Fibroblast of upper back skin (primary cell): Measurements from ENCODE around the gene FAM210B.
"Not testable (repeated sequence)": the region's sequence is repeated elsewhere in the genome, so short reads cannot be mapped to it uniquely, and the experiment has no call there.

Source experiments
- DNase-seq: peaks from one replicate; pipeline ENCODE4 v3.0.0-alpha.2; 2013

The FAM210B gene

GRCh38 chr20:56393653-56394052 is 34.9 kb downstream of the FAM210B start:
- no peak for DNase-seq

DNA sequence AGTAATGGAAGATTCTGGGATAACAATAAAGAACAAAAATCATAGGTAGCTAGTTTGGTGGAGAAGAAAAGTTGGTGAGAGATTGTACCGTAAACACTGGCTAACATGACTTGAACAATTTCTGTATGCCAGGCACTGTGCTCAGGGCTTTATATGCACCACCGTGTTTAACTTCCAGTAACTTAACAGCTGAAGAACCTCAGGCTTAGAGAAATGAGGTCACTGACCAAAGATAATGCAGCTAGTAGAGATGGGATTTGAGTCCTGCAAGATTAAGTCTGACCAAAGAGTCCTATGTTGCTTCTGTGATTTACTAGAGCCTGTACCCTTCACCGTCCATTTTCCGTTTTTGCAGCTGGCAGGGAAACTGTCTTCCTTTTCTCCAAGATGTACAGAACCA is 36.4 kb downstream of the FAM210B start:
- DNase-seq: no peak

GRCh38 chr20:56400001-56400640 is 41.3 kb downstream of the FAM210B start:
- DNase-seq: peak; percentile 72

DNA sequence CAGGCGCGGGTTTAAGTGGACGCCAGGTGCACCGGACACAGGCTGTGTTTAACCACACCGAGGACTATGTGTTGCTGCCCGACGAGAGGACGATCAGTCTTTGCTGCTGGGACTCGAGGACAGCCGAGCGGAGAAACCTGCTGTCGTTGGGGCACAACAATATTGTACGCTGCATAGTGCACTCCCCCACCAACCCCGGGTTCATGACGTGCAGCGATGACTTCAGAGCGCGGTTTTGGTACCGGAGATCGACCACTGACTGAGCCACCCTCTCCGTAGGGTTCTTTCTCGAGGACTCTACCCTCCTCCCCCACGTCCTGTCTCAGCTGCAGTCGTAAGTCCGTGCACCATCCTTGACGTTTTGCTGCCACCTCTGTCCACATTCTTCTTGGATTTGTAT is 44.7 kb downstream of the FAM210B start:
- DNase-seq: no peak

- not testable (repeated sequence) for DNase-seq
Measured at GRCh38 chr20:56405356-56405755, 46.6 kb downstream of the FAM210B start.

- DNase-seq: no peak
Measured at GRCh38 chr20:56406910-56407309, 48.1 kb downstream of the FAM210B start.

DNA sequence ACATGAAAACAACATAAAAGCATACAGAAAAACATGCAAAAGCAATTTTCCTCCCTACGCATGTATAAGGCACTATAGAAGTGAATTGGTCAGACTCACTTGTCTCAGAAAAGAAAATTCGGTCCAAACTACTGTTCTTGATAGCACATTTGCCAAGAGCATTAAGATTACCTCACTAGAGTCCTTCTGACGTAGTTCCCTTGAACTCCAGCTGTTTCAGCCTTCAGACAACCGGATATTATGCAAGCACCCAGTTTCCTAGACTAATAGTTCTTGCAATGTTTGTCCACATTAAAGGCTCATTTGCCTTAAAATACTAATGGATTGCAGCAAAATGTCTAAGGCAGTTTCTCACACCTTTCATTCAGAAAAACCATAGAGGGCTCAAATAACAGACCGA is 50.7 kb downstream of the FAM210B start:
- DNase-seq: no peak

DNA sequence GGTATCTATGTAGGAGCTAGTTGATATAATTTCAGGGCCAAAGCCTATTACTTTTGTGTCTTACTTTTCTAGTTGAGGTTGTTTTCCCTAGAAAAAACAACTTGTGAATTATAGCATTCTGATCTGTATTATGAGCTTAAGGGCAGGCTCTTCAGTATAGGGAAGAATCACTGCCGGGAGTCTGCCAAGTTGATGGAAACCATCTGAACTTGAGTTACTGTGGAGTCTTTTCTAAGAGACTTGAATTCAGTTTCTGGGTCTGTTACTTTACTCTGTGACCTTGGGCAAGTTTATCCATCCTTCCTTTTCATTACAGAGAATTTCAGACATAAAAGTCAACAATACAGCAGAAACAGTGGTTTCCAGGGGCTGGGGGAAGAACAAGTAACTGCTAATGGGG is 51.2 kb downstream of the FAM210B start:
- DNase-seq: no peak

- DNase-seq: not testable (repeated sequence)
Measured at GRCh38 chr20:56411287-56411686, 52.5 kb downstream of the FAM210B start.

DNA sequence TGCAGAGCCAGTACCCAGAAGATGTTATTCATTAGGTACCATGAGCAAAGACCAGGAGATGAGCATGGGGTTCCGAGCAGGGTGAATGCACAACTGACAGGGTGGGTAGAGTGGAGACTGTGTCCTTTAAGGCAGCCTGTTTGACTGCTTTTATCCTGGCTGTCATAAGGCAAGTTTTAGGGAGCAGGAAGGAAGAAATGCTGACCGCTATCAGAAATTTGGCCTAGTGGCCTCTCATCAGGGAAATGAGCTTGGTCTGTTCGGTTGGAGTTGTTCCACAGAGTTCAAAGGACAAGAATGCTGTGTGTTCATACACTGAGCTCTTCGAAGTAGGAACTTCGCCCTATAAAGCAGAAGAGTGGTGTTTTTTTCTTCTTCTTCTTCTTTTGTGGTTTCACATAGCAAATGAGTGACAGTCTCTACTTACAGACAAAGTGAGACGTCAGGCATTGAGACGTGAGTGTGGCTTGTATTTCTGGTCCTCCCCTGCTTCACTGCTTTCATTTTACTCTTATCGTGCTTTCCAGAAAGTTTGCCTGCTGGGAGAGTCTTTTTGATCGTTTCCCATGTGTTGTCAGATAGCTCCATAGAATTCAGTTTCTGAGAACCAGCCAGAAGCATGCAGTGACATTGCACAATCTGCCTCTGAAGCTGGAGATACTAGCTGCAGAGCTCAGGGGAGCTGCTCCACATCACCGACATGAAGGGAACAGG is 53.1 kb downstream of the FAM210B start, which contains the start of gene CASS4:
CASS4 (plus strand) TSS at position 502 of the 714 bp plus-strand sequence; CDS start at position 701, 199 bp downstream.
- peak; percentile 48 for DNase-seq

DNA sequence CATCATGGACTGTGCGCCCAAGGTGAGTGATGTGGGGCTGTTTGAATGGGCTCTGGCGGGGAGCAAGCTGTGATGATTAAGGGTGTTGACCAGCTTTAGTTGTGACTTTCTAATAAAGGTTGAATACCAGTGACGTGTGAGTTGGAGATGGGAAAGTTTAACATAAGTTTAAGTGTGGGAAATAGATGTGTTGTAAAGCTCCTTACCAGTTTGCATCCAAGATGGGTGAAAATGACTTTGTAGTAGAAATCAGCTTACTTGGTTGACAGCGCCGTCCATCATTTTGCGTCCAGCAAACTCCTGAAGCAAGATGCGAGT is 53.7 kb downstream of the FAM210B start:
- DNase-seq: no peak

- DNase-seq: no peak
Measured at GRCh38 chr20:56412949-56413348, 54.2 kb downstream of the FAM210B start.

DNA sequence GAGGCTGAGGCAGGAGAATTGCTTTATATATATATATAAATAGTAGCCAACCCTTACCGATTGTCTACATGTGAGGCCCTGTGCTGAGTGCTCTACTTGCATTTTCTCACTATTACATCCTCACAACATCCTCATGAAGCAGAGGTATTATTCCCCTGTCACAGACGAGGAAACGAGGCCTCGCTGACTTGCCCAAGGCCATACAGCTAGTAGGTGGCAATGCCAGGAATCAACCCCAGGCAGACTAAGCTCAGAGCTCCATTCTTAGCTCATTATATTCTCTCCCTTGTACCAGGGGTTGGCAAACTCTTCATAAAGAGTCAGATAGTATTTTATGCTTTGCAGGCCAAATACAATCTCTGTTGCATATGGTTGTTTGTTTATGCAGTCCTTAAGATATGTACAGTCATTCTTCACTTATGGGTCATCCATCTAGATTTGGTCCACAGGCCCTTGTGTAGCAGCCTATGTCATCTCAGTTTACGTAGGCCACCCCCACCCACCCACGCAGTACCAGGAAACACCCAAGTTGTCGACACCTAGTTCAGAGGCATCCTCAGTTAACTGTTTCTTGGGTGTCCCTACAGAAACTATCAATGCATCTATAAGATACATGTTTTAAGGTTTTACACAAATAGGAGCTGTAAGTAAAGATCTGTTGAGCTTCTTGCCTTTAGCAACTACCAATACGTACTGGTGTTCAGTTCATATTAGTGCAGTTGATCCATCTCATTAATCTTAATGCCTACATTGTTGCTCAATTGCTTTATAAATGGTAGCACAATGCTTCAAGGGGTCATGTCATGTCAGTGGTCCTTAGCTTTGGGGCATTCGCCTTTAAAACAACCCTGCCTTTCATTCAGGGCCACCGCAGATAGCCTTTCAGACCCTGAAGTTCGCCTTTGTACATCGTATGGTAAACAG is 56.3 kb downstream of the FAM210B start:
- no peak for DNase-seq

DNA sequence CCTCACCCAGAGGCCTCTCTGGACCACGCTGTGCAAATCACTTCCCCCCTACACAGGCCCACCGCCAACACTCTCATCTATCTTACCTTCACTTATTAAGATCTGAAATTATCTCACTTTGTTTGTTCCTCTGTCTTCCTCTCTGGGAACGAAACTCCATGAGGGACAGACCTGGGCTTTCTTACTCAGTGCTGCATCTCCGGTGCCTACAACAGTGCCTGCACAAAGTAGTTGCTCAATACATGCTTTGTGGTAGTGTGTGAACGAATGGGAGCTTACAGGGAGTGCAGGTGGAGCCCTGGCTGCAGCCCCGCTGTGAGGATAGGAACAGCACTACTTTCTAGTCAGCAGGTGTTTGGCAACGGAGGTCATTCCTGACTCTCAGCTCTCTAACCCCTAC is 58.6 kb downstream of the FAM210B start:
- no peak for DNase-seq

DNA sequence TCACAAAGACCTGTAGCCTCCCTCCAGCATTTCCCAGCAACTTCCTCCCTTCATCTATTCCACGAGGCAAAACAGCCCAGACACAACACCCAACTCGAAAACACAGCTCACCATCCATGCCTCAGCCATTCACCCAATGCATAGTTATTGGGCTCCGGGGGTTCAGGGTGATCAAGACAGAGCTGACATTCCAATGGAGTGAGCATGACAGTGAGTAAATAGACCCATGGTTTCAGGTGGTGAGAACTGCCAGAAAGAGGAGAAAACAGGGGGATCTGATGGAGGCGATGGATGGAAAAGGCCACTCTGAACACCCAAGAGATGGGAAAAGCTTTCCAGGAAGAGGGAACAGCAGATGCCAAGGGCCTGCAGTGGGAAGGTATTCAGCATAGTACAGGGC is 59.1 kb downstream of the FAM210B start:
- DNase-seq: peak; percentile 53
